ENCODE results near the gene PEX13.

Gene PEX13

GRCh38 chr2:61065714-61066709 is 48.5 kb downstream of the PEX13 start, which contains the start of gene SANBR:
TSS of gene SANBR (plus strand) at chr2:61065871. CDS start at chr2:61070351, 4,480 bp downstream.
- no peaks in the 10 kb centered on the region for H3K27me3 Mint-ChIP-seq (ENCODE audit: low read depth)
- DNase-seq (ENCODE audit: low spot score), result peak; percentile 89
- H3K4me3 Mint-ChIP-seq, result peak within 1 kb of the TSS; percentile 99
- peaks cover 16% of the 10 kb centered on the region for H3K4me1 Mint-ChIP-seq (ENCODE audit: low read depth)
- peaks cover 6% of the 10 kb centered on the region for H3K36me3 Mint-ChIP-seq (ENCODE audit: low read depth)
- no peaks in the 10 kb centered on the region for H3K9me3 Mint-ChIP-seq
- peak within 1 kb of the TSS; percentile 89 for H3K27ac Mint-ChIP-seq

GRCh38 chr2:61074100-61074499 is 56.6 kb downstream of the PEX13 start:
- DNase-seq (ENCODE audit: low spot score), result no peak
- no peak overlapping the region for H3K4me3 Mint-ChIP-seq
- peaks cover 2% of the 10 kb centered on the region for H3K4me1 Mint-ChIP-seq (ENCODE audit: low read depth)
- peaks cover 18% of the 10 kb centered on the region for H3K36me3 Mint-ChIP-seq (ENCODE audit: low read depth)
- no peaks in the 10 kb centered on the region for H3K9me3 Mint-ChIP-seq
- H3K27ac Mint-ChIP-seq, result no peak overlapping the region
- H3K27me3 Mint-ChIP-seq (ENCODE audit: low read depth), result no peaks in the 10 kb centered on the region

- no peaks in the 10 kb centered on the region for H3K9me3 Mint-ChIP-seq
- no peaks in the 10 kb centered on the region for H3K27me3 Mint-ChIP-seq (ENCODE audit: low read depth)
- H3K4me3 Mint-ChIP-seq, result no peak overlapping the region
- no peak overlapping the region for H3K27ac Mint-ChIP-seq
- no peak for DNase-seq (ENCODE audit: low spot score)
- H3K4me1 Mint-ChIP-seq (ENCODE audit: low read depth), result no peaks in the 10 kb centered on the region
- peaks cover 9% of the 10 kb centered on the region for H3K36me3 Mint-ChIP-seq (ENCODE audit: low read depth)
These were observed 68.4 kb downstream of the PEX13 start for GRCh38 chr2:61085883-61086282.

GRCh38 chr2:61089797-61090196 is 72.3 kb downstream of the PEX13 start:
- Mint-ChIP-seq H3K4me3 (no peak overlapping the region), H3K27me3 (ENCODE audit: low read depth) (no peaks in the 10 kb centered on the region), H3K4me1 (ENCODE audit: low read depth) (no peaks in the 10 kb centered on the region), H3K27ac (no peak overlapping the region), H3K36me3 (ENCODE audit: low read depth) (peaks cover 1% of the 10 kb centered on the region), H3K9me3 (no peaks in the 10 kb centered on the region)
- DNase-seq (ENCODE audit: low spot score), result no peak

GRCh38 chr2:61090386-61090921 is 72.9 kb downstream of the PEX13 start:
- no peaks in the 10 kb centered on the region for H3K27me3 Mint-ChIP-seq (ENCODE audit: low read depth)
- H3K36me3 Mint-ChIP-seq (ENCODE audit: low read depth), result peaks cover 1% of the 10 kb centered on the region
- no peak overlapping the region for H3K4me3 Mint-ChIP-seq
- no peak for DNase-seq (ENCODE audit: low spot score)
- no peaks in the 10 kb centered on the region for H3K9me3 Mint-ChIP-seq
- no peaks in the 10 kb centered on the region for H3K4me1 Mint-ChIP-seq (ENCODE audit: low read depth)
- H3K27ac Mint-ChIP-seq, result no peak overlapping the region

GRCh38 chr2:61091485-61091884 is 74.0 kb downstream of the PEX13 start:
- no peaks in the 10 kb centered on the region for H3K27me3 Mint-ChIP-seq (ENCODE audit: low read depth)
- no peak overlapping the region for H3K4me3 Mint-ChIP-seq
- no peaks in the 10 kb centered on the region for H3K9me3 Mint-ChIP-seq
- no peak overlapping the region for H3K27ac Mint-ChIP-seq
- peaks cover 3% of the 10 kb centered on the region for H3K36me3 Mint-ChIP-seq (ENCODE audit: low read depth)
- H3K4me1 Mint-ChIP-seq (ENCODE audit: low read depth), result peaks cover 6% of the 10 kb centered on the region
- DNase-seq (ENCODE audit: low spot score), result no peak

GRCh38 chr2:61096438-61096837 is 78.9 kb downstream of the PEX13 start:
- no peak overlapping the region for H3K4me3 Mint-ChIP-seq
- H3K4me1 Mint-ChIP-seq (ENCODE audit: low read depth), result peaks cover 6% of the 10 kb centered on the region
- H3K27me3 Mint-ChIP-seq (ENCODE audit: low read depth), result no peaks in the 10 kb centered on the region
- H3K36me3 Mint-ChIP-seq (ENCODE audit: low read depth), result peaks cover 1% of the 10 kb centered on the region
- DNase-seq (ENCODE audit: low spot score), result no peak
- H3K27ac Mint-ChIP-seq, result no peak overlapping the region
- no peaks in the 10 kb centered on the region for H3K9me3 Mint-ChIP-seq

GRCh38 chr2:61100801-61101200 is 83.3 kb downstream of the PEX13 start:
- Mint-ChIP-seq H3K36me3 (ENCODE audit: low read depth) (peaks cover 1% of the 10 kb centered on the region), H3K27ac (no peak overlapping the region), H3K27me3 (ENCODE audit: low read depth) (no peaks in the 10 kb centered on the region), H3K9me3 (no peaks in the 10 kb centered on the region), H3K4me3 (no peak overlapping the region), H3K4me1 (ENCODE audit: low read depth) (peaks cover 5% of the 10 kb centered on the region)
- no peak for DNase-seq (ENCODE audit: low spot score)
